Activated naive CD8-positive, alpha-beta T cell treated with anti-CD3 and anti-CD28 coated beads for 36 hours (primary cell): ENCODE data around the gene RPUSD1. TPM values are rescaled to one million over a fixed set of nuclear protein-coding genes. Genes with fewer than 3 reads are reported as not detected.
"Not testable (repeated sequence)": the region's sequence is repeated elsewhere in the genome, so short reads cannot be mapped to it uniquely, and the experiment has no call there.

ENCODE experiments used
- DNase-seq: peaks from one replicate; pipeline ENCODE4 v3.0.0; 2021
- H3K27ac Mint-ChIP-seq: one replicate; pipeline ENCODE4 v1.8.0; 2022; ENCODE audit warnings: mild to moderate bottlenecking, moderate library complexity, mixed read lengths
- H3K27me3 Mint-ChIP-seq: one replicate; pipeline ENCODE4 v1.8.0; 2022; ENCODE audit warnings: mild to moderate bottlenecking, mixed read lengths
- H3K36me3 Mint-ChIP-seq: one replicate; pipeline ENCODE4 v1.8.0; 2021; ENCODE audit warnings: mild to moderate bottlenecking, mixed read lengths
- H3K4me1 Mint-ChIP-seq: one replicate; pipeline ENCODE4 v1.8.0; 2021; ENCODE audit warnings: mixed read lengths
- H3K4me3 Mint-ChIP-seq: one replicate; pipeline ENCODE4 v1.8.0; 2022; ENCODE audit warnings: mild to moderate bottlenecking, moderate library complexity, mixed read lengths
- H3K9me3 Mint-ChIP-seq: one replicate; pipeline ENCODE4 v1.8.0; 2022; ENCODE audit warnings: mixed read lengths
- total RNA-seq, 2 experiments: library from RNA; stranded (reverse); gene quantifications; one replicate each; pipeline ENCODE4 v1.2.3, GENCODE V29; 2021

The RPUSD1 gene
- total RNA-seq, 2 experiments from 2014 or later = 41.8 to 42.3 TPM

DNA sequence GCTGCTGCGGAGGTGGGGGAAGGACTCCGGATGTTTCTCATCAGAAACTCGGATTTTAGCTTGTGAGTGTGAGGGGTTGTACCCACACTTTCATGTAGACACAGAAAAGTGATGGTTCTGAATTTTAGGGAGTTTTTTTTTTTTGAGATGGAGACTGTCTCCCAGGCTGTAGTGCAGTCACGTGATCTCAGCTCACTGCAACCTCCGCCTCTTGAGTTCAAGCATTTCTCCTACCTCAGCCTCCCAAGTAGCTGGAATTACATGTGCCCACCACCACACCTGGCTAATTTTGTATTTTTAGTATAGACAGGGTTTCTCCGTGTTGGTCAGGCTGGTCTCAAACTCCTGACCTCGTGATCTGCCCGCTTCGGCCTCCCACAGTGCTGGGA lies 34.7 kb upstream of the RPUSD1 start:
- Mint-ChIP-seq H3K27ac (no peak overlapping the region), H3K4me3 (no peak overlapping the region), H3K36me3 (no peaks in the 10 kb centered on the region), H3K27me3 (peaks cover 4% of the 10 kb centered on the region), H3K9me3 (no peaks in the 10 kb centered on the region), H3K4me1 (peaks cover 3% of the 10 kb centered on the region)
- DNase-seq = no peak

- DNase-seq = no peak
- H3K27me3 Mint-ChIP-seq = peaks cover 4% of the 10 kb centered on the region
- H3K4me1 Mint-ChIP-seq = peaks cover 3% of the 10 kb centered on the region
- H3K9me3 Mint-ChIP-seq = no peaks in the 10 kb centered on the region
- no peak overlapping the region for H3K27ac Mint-ChIP-seq
- no peaks in the 10 kb centered on the region for H3K36me3 Mint-ChIP-seq
- no peak overlapping the region for H3K4me3 Mint-ChIP-seq
These were observed 34.2 kb upstream of the RPUSD1 start for GRCh38 chr16:822174-822908.

DNA sequence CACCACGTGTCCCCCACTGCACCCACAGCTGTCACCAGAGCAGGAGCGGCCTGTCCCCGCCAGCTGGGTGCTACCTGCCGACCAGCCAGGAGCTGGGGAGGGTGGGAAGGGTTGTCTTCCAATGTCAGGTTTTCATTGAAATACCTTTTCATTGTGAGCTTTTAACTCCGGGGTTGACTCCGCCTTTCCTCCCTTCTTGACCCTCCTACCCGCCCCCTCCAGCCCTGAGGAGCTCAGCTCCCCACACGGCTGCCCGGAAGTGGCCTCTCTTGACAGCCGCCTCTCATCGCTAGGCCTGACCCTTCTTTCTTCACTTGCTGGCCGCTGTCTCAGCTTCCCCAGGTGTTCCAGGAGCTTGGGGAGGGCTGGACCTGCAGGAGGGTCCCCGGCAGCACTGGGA lies 33.6 kb upstream of the RPUSD1 start:
- H3K27me3 Mint-ChIP-seq = peaks cover 4% of the 10 kb centered on the region
- H3K4me3 Mint-ChIP-seq = no peak overlapping the region
- H3K27ac Mint-ChIP-seq = no peak overlapping the region
- H3K36me3 Mint-ChIP-seq = no peaks in the 10 kb centered on the region
- DNase-seq = no peak
- no peaks in the 10 kb centered on the region for H3K9me3 Mint-ChIP-seq
- peaks cover 3% of the 10 kb centered on the region for H3K4me1 Mint-ChIP-seq

DNA sequence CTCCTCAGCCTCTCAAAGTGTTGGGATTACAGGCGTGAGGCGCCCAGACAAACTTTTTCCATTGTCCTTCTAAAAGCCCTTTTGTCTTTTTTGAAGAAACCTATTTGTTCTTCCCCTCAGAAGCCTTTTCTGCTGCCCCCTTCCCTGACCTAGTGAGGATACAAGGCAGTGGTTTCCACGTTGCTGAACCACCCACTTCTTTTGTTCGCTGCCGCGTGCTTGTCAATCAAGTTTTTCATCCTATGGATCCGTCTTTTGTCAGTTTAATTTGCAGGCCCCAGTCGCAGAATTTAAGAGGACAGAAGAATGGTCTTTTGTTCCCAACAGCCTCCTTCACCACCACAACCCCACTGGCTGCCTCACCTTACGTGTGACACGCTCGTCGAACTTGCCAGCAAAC lies 32.6 kb upstream of the RPUSD1 start:
- H3K36me3 Mint-ChIP-seq = no peaks in the 10 kb centered on the region
- peaks cover 3% of the 10 kb centered on the region for H3K4me1 Mint-ChIP-seq
- H3K9me3 Mint-ChIP-seq = no peaks in the 10 kb centered on the region
- no peak overlapping the region for H3K4me3 Mint-ChIP-seq
- DNase-seq = no peak
- H3K27me3 Mint-ChIP-seq = peaks cover 4% of the 10 kb centered on the region
- no peak overlapping the region for H3K27ac Mint-ChIP-seq

GRCh38 chr16:820044-820408 lies 31.8 kb upstream of the RPUSD1 start:
- not testable (repeated sequence) for H3K9me3 Mint-ChIP-seq, H3K27me3 Mint-ChIP-seq, DNase-seq, H3K36me3 Mint-ChIP-seq, H3K4me3 Mint-ChIP-seq, H3K27ac Mint-ChIP-seq, H3K4me1 Mint-ChIP-seq

- peaks cover 3% of the 10 kb centered on the region for H3K4me1 Mint-ChIP-seq
- no peaks in the 10 kb centered on the region for H3K9me3 Mint-ChIP-seq
- H3K27ac Mint-ChIP-seq = no peak overlapping the region
- no peak for DNase-seq
- no peak overlapping the region for H3K4me3 Mint-ChIP-seq
- no peaks in the 10 kb centered on the region for H3K36me3 Mint-ChIP-seq
- H3K27me3 Mint-ChIP-seq = peaks cover 9% of the 10 kb centered on the region
These were observed 31.3 kb upstream of the RPUSD1 start for GRCh38 chr16:819336-820043.

- Mint-ChIP-seq H3K36me3 (no peaks in the 10 kb centered on the region), H3K9me3 (no peaks in the 10 kb centered on the region), H3K27ac (no peak overlapping the region), H3K4me1 (peaks cover 3% of the 10 kb centered on the region), H3K27me3 (peaks cover 12% of the 10 kb centered on the region), H3K4me3 (no peak overlapping the region)
- DNase-seq = no peak
These were observed 30.4 kb upstream of the RPUSD1 start for GRCh38 chr16:818592-818991.

GRCh38 chr16:818132-818531 lies 30.0 kb upstream of the RPUSD1 start:
- peaks cover 12% of the 10 kb centered on the region for H3K27me3 Mint-ChIP-seq
- H3K36me3 Mint-ChIP-seq = no peaks in the 10 kb centered on the region
- H3K9me3 Mint-ChIP-seq = no peaks in the 10 kb centered on the region
- no peak overlapping the region for H3K27ac Mint-ChIP-seq
- H3K4me1 Mint-ChIP-seq = peaks cover 3% of the 10 kb centered on the region
- H3K4me3 Mint-ChIP-seq = no peak overlapping the region
- DNase-seq = no peak

GRCh38 chr16:817001-817906 lies 29.1 kb upstream of the RPUSD1 start:
- Mint-ChIP-seq H3K27ac (no peak overlapping the region), H3K9me3 (no peaks in the 10 kb centered on the region), H3K4me1 (peaks cover 3% of the 10 kb centered on the region), H3K4me3 (no peak overlapping the region), H3K36me3 (no peaks in the 10 kb centered on the region), H3K27me3 (peaks cover 17% of the 10 kb centered on the region)
- DNase-seq = no peak

- DNase-seq = no peak
- peaks cover 15% of the 10 kb centered on the region for H3K27me3 Mint-ChIP-seq
- peaks cover 3% of the 10 kb centered on the region for H3K4me1 Mint-ChIP-seq
- H3K9me3 Mint-ChIP-seq = no peaks in the 10 kb centered on the region
- no peak overlapping the region for H3K4me3 Mint-ChIP-seq
- no peaks in the 10 kb centered on the region for H3K36me3 Mint-ChIP-seq
- H3K27ac Mint-ChIP-seq = no peak overlapping the region
These were observed 27.7 kb upstream of the RPUSD1 start for GRCh38 chr16:815861-816260.

- peaks cover 12% of the 10 kb centered on the region for H3K27me3 Mint-ChIP-seq
- no peaks in the 10 kb centered on the region for H3K36me3 Mint-ChIP-seq
- H3K9me3 Mint-ChIP-seq = no peaks in the 10 kb centered on the region
- peaks cover 3% of the 10 kb centered on the region for H3K4me1 Mint-ChIP-seq
- DNase-seq = no peak
- no peak overlapping the region for H3K4me3 Mint-ChIP-seq
- H3K27ac Mint-ChIP-seq = no peak overlapping the region
These were observed 26.8 kb upstream of the RPUSD1 start for GRCh38 chr16:814974-815373.

GRCh38 chr16:813916-814412 lies 25.8 kb upstream of the RPUSD1 start:
- H3K4me1 Mint-ChIP-seq = peaks cover 3% of the 10 kb centered on the region
- H3K9me3 Mint-ChIP-seq = no peaks in the 10 kb centered on the region
- no peak for DNase-seq
- H3K27ac Mint-ChIP-seq = no peak overlapping the region
- H3K36me3 Mint-ChIP-seq = no peaks in the 10 kb centered on the region
- H3K27me3 Mint-ChIP-seq = peaks cover 12% of the 10 kb centered on the region
- no peak overlapping the region for H3K4me3 Mint-ChIP-seq

DNA sequence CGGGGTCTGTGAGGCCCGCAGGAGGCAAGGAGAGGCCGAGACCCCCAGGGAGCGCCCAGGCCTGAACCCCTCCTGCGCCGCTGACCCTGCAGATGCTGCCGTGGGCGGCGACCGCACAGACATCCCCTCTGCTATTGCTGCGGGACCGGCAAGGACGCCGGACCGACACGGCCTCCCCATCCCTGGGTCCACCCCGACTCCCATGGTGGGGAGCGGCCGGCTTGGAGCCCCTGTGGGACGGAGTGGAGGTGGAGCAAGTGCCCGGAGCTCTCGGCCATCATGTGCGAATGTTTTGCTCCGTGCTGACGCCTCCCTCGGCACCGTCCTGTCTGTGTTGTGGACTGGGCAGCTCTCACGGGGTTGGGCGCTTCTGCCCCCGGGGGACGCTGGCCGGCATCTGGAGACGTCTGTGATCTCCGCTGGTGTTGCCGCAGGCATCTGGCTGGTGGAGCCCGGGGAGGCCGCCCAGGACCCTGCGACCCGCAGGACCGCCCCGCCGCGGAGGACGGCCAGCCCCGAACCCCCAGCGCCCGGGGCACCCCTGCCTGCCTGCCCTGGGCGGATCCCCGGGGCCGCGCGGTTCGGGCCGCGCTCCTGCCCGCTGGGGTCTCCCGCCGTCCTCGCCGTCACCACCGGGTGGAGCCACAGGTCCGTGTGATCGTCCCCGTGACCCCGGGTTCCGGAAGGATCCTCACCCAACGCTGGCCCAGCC lies 25.2 kb upstream of the RPUSD1 start:
- H3K27ac Mint-ChIP-seq = no peak overlapping the region
- H3K36me3 Mint-ChIP-seq = no peaks in the 10 kb centered on the region
- H3K9me3 Mint-ChIP-seq = no peaks in the 10 kb centered on the region
- peaks cover 12% of the 10 kb centered on the region for H3K27me3 Mint-ChIP-seq
- H3K4me3 Mint-ChIP-seq = no peak overlapping the region
- H3K4me1 Mint-ChIP-seq = peaks cover 7% of the 10 kb centered on the region
- peak; percentile 62 for DNase-seq

- DNase-seq = no peak
- peak overlapping the region; percentile 96 for H3K4me3 Mint-ChIP-seq
- H3K4me1 Mint-ChIP-seq = peaks cover 14% of the 10 kb centered on the region
- no peaks in the 10 kb centered on the region for H3K36me3 Mint-ChIP-seq
- peak overlapping the region; percentile 94 for H3K27ac Mint-ChIP-seq
- no peaks in the 10 kb centered on the region for H3K9me3 Mint-ChIP-seq
- peaks cover 9% of the 10 kb centered on the region for H3K27me3 Mint-ChIP-seq
These were observed 19.9 kb upstream of the RPUSD1 start for GRCh38 chr16:808085-808386.
